Measurements from ENCODE around the gene ZNF14.
"Not testable (repeated sequence)": the region's sequence is repeated elsewhere in the genome, so short reads cannot be mapped to it uniquely, and the experiment has no call there.

The ZNF14 gene

DNA sequence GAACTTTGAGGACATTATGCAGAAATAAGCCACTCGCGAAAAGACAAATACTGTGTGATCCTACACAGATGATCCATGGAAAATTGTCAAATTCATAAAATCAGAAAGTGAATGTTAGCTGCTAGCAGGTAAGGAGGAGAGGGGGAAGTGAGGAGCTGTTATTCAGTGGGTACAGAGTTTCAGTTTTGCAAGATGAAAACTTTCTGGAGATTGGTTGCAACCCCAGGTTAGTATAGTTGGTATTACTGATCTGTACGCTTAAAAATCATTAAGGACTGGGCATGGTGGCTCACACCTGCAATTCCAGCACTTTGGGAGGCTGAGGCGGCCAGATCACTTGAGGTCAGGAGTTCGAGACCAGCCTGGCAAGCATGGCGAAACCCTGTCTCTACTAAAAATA lies 46.3 kb downstream of the ZNF14 start:
- no peak for DNase-seq

DNA sequence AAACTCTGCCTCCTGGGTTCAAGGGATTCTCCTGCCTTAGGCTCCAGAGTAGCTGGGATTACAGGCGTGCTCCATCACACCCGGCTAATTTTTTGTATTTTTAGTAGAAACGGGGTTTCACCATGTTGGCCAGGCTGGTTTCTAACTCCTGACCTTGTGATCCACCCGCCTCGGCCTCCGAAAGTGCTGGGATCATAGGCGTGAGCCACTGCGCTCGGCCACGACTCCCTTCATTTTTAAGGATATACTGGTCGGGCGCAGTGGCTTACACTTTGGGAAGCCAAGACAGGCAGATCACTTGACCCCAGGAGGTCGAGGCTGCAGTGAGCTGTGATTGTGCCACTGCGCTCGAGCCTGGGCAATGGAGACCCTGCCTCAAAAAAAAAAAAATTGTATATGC lies 46.8 kb downstream of the ZNF14 start:
- DNase-seq, result not testable (repeated sequence)

DNA sequence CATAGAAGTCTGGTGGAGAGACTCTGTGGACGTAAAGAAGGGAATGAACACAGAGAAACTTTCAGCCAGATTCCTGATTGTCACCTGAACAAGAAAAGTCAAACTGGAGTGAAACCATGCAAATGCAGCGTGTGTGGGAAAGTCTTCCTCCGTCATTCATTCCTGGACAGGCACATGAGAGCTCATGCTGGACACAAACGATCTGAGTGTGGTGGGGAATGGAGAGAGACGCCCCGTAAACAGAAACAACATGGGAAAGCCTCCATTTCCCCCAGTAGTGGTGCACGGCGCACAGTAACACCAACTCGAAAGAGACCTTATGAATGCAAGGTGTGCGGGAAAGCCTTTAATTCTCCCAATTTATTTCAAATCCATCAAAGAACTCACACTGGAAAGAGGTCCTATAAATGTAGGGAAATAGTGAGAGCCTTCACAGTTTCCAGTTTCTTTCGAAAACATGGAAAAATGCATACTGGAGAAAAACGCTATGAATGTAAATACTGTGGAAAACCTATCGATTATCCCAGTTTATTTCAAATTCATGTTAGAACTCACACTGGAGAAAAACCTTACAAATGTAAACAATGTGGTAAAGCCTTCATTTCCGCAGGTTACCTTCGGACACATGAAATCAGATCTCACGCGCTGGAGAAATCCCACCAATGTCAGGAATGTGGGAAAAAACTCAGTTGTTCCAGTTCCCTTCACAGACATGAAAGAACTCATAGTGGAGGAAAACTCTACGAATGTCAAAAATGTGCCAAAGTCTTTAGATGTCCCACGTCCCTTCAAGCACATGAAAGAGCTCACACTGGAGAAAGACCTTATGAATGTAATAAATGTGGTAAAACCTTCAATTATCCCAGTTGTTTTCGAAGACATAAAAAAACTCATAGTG lies 53.5 kb downstream of the ZNF14 start:
- no peak for DNase-seq

DNA sequence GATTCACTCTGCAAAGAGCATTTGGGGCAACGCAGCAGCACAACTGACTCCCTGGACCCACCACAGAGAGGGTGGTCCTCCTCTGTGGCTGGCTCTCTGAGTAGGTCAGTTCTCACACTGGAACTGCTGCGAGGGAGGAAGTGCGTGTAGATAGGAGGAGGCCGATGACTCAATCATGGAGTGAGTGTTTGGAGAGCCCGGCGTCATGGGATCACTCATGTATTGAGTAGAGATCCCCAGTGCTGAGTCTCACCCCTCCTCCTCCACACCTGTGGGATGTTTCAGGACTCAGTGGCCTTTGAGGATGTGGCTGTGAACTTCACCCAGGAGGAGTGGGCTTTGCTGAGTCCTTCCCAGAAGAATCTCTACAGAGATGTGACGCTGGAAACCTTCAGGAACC lies 55.3 kb downstream of the ZNF14 start:
- no peak for DNase-seq

DNA sequence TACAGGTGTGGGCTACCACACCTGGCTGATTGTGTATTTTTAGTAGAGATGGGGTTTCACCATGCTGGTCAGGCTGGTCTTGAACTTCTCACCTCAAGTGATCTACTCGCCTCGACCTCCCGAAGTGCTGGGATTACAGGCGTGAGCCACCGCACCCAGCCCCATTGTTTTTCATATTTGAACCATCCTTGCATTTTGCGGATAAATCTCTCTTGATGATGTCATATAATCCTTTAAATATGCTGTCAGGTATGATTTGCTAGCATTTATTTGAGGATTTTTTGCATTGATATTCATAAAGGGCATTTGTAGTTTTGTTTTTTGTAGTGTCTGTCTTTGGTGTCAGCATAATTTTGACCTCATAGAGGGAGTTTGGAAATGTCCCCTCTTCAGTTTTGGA lies 58.6 kb downstream of the ZNF14 start:
- DNase-seq, result no peak

DNA sequence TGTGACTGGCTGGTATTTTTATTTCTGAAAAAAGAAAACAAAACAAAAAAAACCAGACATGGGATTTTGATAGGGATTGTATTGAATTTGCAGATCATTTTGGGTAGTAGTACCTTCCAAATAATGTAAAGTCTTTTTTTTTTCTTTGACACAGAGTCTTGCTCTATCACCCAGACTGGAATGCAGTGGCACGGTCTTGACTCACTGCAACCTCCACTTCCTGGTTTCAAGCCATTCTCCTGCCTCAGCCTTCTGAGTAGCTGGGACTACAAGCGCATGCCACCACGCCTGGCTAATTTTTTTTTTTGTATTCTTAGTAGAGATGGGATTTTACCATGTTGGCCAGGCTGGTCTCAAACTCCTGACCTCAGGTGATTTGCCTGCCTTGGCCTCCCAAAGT lies 60.1 kb downstream of the ZNF14 start:
- no peak for DNase-seq

DNA sequence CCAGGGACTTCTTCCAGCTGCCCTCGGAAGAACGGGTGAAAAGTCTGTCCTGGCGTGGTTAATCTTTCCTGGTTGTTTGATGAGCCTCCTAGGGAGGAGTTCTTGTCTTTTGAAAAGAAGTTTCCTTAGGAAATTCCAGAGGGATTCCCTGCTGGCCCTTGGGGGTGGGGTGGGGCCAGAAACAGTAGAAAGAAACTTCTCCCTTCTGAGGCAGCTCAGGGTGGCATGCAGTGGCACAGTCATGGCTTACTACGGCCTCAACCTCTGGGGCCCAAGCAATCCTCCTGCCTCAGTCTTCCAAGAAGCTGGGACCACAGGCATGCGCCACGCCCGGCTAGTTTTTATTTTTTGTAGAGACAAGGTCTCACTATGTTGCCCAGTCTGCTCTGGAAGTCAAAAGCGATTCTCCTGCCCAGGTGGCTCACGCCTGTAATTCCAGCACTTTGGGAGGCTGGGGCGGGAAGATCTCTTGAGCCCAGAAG lies 62.8 kb downstream of the ZNF14 start:
- no peak for DNase-seq

DNA sequence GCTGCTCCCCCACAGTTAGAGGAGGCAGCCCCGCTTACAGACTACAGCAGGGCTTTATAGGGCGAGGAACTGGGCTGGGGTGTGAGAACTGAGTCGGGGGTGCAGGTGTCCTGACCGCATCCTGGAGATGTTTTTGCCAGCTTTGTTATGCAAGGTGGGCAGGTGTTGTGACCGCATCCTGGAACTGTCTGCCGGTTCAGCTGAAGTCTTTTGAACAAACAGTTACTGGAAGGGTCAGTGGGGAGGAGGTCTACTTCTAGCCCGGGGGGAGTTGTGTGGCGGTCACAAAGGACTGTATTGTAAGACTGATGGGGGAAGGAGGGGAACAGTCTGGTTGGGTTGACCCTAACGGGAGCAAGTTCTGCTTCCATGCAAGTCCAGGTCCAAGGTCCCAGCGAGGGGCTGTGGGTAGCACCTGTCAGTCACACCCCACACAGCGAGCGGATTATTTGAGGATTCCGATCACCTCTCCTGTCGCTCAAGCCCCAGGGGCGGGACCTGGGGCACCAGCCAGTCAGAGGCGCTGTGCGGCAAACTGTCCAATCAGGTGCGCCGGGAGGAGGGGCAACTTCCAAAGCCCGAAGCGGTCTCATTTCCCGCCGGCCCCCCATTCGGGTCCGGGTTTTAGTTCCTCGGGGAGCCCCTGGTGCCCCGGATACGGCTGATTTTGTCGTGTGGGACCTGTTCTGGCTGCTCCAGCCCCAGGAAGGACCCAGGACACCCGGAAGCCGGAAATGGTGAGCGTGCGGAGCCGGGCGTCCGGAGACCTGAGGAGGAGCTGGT lies 64.5 kb downstream of the ZNF14 start, which contains the start of gene ZNF101:
Gene ZNF101 (plus strand): TSS at position 610 of the 783 bp plus-strand sequence. CDS start 125 bp downstream, at position 735.
- DNase-seq, result peak; percentile 99

DNA sequence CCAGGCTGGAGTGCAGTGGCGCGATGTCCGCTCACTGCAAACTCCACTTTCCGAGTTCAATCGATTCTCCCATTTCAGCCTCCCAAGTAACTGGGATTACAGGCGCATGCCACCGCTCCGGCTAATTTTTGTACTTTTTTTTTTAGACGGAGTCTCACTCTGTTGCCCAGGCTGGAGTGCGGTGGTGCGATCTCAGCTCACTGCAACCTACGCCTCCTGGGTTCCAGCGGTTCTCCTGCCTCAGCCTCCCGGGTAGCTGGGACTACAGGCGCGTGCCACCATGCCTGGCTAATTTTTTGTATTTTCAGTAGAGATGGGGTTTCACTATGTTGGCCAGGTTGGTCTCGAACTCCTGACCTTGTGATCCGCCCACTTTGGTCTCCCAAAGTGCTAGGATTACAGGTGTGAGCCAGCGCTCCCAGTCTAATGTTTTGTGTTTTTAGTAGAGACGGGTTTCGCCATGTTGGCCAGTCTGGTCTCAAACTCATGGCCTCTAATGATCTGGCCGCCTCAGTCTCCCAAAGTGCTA lies 67.4 kb downstream of the ZNF14 start:
- not testable (repeated sequence) for DNase-seq

DNA sequence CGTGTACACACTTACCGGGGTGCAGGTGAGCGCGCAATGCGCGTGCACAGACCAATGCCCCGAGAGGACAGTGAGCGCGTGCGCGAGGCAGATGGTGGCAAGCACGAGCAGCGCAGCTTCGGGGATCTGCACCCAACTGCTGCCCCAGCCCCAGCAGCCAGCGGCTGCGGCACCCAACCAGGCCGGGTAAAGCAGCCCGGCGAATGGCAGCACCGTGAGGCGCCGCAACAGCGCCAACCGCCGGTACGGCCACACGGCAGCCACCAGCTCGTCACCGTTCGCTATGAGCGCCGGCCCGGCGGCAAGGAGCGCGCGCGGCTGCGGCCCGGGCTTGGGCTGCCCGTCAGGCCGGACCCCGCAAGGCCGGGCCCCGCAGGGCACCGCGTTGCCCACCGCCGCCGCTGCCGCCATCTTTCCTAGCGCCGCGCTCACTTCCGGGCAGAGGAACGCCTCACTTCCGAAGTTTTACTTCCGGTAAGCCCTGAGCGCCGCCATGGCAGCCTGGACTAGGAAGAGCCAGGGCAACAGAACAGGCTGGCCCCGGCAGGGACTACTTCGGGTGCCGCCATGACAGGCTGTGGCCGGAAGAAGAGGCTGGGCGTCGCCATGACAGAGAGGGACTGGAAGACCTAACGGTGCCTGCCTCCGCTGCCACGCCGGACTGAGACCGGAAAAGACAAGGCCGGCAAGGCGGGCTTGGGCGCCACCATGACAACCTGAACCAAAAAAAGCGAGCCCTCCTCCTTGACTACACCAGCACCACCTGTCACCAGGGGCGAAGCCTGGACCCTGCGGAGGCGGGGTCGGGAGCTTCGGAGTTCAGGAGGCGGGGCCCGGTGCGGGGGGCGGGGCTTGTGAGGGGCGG lies 69.4 kb downstream of the ZNF14 start, which contains the start of gene ATP13A1:
Gene ATP13A1 (minus strand): TSS at position 421 of the 865 bp plus-strand sequence. CDS start 10 bp downstream, at position 411.
- peak; percentile 98 for DNase-seq

DNA sequence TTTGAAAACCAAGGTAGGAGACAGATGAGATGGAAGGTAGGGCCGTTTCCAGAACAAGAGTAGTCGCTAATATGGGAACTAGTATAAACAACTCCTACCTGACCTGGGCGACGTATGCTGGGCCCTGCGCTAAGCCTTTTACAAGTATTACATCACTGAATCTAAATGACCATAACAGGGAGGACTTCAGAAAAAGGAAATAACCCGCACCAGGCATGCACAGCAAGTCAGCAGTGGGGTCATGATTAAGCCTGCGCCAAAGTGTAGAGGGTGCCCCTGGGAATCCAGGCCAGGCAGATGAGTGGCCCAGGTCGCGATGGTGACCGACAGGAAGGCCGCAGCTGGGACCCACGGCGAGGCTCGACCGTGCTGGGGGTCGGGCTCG lies 70.0 kb downstream of the ZNF14 start:
- no peak for DNase-seq

DNA sequence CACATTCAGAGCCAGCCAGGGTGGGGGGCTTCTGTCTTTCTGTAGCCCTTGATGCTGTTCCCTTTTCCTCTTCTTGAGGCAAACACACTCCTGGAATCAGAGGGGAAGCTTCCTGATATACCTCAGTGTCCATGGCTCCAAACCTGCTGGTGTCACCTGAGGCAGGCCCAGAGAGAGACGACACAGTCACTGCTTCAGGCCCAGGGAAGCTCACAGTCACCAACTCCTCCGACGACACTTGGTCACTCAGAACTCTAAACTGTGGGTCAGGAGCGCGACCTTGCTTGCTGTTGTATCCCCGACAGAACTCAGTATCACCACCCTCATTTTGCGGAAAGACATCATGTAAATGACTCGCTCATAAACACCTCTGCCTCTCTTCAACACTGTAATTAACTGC lies 70.6 kb downstream of the ZNF14 start:
- no peak for DNase-seq

DNA sequence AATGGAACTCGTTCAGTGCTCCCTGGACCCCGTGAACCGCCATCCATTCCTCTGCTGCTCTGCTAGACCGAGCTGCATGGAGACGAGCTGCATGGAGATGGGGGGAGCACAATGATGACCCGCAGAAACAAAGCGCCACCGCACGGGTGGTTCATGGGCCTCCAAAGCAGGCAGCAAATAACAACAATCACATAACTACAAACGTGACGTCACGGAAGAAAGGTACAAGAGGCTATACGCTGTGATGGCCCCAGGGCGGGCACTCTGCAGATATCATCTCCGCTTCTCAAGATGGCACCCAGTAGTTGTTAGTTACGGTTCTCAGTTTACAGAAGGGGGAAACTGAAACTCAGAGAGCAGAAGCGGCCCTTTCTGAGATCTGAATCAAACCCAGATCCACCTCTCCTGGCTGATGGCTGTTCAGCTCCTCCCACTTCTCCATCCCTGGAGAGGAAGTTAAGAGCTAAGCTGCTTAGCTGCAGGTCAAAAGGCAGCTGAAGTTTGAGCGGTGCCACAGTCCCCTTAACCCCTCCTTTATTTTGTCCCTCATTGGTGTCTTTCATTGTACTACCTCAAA lies 71.1 kb downstream of the ZNF14 start:
- DNase-seq, result peak; percentile 87

DNA sequence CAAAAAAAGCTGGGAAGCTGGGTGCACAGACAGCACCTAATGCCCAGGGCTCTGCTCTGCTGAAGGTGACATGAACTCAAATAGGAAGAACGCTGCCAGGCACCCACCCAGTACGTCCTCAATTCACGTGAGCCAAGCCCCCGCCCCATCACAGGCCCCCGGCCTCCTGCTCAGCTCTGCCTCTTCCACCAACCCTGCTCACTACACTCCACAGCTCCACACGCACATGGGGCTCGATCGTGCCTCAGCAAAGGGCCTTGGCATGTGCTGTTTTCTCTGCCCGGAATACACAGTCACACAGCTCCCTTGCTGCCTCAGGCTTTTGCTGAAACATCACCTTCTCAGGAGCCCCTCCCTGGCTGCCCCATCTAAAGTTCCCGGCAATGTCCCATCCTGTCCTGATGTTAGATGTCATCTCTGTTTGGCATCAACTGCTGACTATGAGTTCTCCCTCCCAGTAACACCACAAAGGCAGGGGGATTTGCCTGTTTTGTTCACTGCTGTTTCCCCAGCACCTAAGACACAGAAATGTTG lies 71.7 kb downstream of the ZNF14 start:
- no peak for DNase-seq
